ENCODE results near the gene ST6GALNAC2.
"Not testable (repeated sequence)": the region's sequence is repeated elsewhere in the genome, so short reads cannot be mapped to it uniquely, and the experiment has no call there.

Gene ST6GALNAC2

DNA sequence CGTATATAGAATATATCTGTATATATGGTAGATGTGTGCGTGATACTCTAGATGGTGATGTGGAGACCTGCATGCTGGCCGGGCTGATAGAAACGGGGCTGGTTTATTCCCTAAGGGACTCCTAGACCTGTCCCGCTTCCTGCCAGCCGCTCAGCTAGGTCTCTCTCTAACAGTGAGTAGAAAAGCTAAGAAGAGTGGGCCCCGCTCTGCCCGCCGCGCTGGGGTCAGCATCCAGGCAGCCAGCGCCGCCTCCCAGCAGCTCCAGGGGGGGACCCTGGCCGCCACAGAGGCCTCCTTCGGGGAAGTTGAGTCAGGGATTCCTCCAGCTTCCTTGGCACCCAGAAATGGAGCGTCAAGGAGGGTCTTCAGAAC is 57.5 kb downstream of the ST6GALNAC2 start:
- H3K9ac ChIP-seq (ENCODE audit: low read depth, low read length) = peak overlapping the region; percentile 78
- no peak overlapping the region for H3K4me3 ChIP-seq (ENCODE audit: low read length)
- no peaks in the 10 kb centered on the region for H3K9me3 ChIP-seq (replicated peaks; ENCODE audit: low read length)
- peaks cover 55% of the 10 kb centered on the region for H3K4me1 ChIP-seq (ENCODE audit: control insufficient read depth, insufficient read depth, low read length)
- H3K27me3 ChIP-seq (ENCODE audit: control insufficient read depth, insufficient read depth, low read length) = no peaks in the 10 kb centered on the region
- no peaks in the 10 kb centered on the region for H3K36me3 ChIP-seq (ENCODE audit: insufficient read depth, low read length)
- peak overlapping the region; percentile 65 for H3K4me2 ChIP-seq (ENCODE audit: low read length)

DNA sequence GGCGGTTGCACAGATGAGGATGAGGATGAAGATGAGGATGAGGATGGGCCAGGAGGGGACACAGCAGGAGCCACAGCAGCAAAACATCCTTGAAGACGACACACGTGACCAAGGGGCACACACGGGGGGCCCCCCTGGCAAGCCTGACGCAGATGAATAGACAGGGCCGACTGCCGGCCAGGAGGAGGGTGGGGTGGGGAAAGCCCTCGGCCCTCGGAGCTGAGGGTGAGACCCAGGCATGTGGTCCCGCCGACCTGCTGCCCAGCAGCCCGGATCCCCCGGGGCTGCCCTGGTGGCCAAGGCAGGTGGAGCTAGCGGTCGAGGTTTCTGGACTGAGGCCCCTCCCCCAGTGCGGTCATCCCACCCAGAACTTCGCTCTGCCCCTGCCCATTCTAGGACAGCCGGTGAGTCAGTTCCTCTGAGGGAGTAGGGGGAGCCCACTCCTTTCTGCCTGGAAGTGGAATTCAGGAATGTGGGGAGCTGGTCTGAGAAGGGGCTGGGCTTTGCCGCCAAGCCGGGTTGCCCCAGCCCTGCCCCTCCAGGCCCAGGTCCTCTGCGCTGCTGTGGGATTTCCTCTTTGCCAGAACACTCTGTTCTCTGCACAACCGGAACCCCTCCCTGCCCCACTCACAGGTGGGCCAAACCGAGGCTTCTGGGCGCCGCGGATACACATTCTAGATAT is 58.1 kb downstream of the ST6GALNAC2 start:
- peaks cover 59% of the 10 kb centered on the region for H3K4me1 ChIP-seq (ENCODE audit: control insufficient read depth, insufficient read depth, low read length)
- peak overlapping the region; percentile 78 for H3K9ac ChIP-seq (ENCODE audit: low read depth, low read length)
- peak overlapping the region; percentile 65 for H3K4me2 ChIP-seq (ENCODE audit: low read length)
- no peaks in the 10 kb centered on the region for H3K9me3 ChIP-seq (replicated peaks; ENCODE audit: low read length)
- H3K4me3 ChIP-seq (ENCODE audit: low read length) = no peak overlapping the region
- H3K27me3 ChIP-seq (ENCODE audit: control insufficient read depth, insufficient read depth, low read length) = no peaks in the 10 kb centered on the region
- H3K36me3 ChIP-seq (ENCODE audit: insufficient read depth, low read length) = no peaks in the 10 kb centered on the region

DNA sequence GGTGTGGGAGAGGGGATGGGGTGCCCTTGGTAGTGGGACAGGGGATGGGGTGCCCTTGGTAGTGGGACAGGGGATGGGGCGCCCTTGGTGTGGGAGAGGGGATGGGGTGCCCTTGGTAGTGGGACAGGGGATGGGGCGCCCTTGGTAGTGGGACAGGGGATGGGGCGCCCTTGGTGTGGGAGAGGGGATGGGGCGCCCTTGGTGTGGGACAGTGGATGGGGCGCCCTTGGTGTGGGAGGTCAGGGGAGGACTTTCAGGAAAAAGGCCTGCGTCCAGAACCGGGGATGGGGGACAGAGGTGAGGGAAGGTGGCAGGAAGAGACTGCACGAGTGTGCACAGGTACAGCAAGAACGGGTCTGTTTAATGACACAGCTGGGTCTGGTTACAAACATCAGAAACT is 58.6 kb downstream of the ST6GALNAC2 start:
- not testable (repeated sequence) for H3K9ac ChIP-seq (ENCODE audit: low read depth, low read length); H3K9me3 ChIP-seq (replicated peaks; ENCODE audit: low read length)
- peaks cover 59% of the 10 kb centered on the region for H3K4me1 ChIP-seq (ENCODE audit: control insufficient read depth, insufficient read depth, low read length)

DNA sequence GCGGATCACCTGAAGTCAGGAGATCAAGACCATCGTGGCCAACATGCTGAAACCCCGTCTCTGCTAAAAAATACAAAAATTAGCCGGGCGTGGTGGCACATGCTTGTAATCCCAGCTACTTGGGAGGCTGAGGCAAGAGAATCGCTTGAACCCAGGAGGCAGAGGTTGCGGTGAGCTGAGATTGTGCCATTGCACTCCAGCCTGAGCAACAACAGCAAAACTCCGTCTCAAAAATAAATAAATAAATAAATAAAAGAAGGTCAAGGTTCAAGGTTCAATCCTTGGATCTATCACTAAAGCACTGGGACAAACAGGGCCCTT is 60.2 kb downstream of the ST6GALNAC2 start:
- peaks cover 49% of the 10 kb centered on the region for H3K4me1 ChIP-seq (ENCODE audit: control insufficient read depth, insufficient read depth, low read length)
- H3K9ac ChIP-seq (ENCODE audit: low read depth, low read length); H3K9me3 ChIP-seq (replicated peaks; ENCODE audit: low read length); H3K27me3 ChIP-seq (ENCODE audit: control insufficient read depth, insufficient read depth, low read length); H3K36me3 ChIP-seq (ENCODE audit: insufficient read depth, low read length); H3K4me3 ChIP-seq (ENCODE audit: low read length); H3K4me2 ChIP-seq (ENCODE audit: low read length): not testable (repeated sequence)

More for the DNA sequence above, 58.6 kb downstream of the ST6GALNAC2 start:
- peak overlapping the region; percentile 65 for H3K4me2 ChIP-seq (ENCODE audit: low read length)
- H3K27me3 ChIP-seq (ENCODE audit: control insufficient read depth, insufficient read depth, low read length); H3K36me3 ChIP-seq (ENCODE audit: insufficient read depth, low read length); H3K4me3 ChIP-seq (ENCODE audit: low read length): not testable (repeated sequence)

DNA sequence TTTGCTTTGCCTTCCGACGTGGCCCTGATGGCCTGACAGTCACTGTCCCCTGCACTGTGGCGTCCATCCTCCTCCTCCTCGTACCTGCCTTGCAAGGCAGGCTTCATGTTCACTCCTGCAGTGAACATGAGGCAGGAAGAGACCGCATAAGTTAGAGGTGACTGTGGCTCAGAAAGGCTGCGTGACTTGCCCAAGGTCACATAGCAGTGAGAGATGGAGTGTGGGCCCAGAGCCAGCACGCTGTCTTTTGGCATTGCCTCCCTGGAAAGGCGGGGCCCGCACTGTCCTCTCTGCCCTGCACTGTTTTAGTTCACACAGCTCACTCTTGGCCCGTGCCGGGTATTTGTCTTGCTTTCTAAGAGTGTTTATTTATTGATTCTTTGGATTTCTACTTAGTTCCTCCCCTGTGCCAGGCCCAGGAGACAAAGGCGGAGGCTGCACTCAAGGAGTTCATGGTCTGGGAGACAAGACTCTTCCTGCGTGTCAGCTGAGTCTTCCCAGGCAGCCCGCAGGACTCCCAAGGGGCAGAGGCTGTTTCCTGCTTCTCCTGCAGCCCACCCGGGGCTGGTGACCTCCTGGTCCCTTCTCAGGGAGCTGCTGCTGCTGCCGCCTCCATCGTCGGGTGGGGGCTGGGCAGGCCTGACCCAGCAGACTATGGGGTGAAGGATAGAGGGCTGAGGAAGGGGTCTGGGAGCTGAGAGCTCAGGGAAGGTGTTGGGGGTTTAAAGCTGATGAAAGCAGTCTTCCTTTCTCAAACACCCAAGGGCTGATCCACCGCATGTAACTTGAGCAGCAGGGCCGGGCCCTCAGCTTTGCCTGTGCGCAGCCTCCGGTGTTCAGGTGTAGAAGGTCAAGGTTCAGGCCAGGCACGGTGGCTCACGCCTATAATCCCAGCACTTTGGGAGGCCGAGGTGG is 60.8 kb downstream of the ST6GALNAC2 start:
- Histone ChIP-seq H3K9me3 (replicated peaks; ENCODE audit: low read length) (no peaks in the 10 kb centered on the region), H3K4me3 (ENCODE audit: low read length) (no peak overlapping the region), H3K4me2 (ENCODE audit: low read length) (peak overlapping the region; percentile 21), H3K9ac (ENCODE audit: low read depth, low read length) (peak overlapping the region; percentile 23), H3K27me3 (ENCODE audit: control insufficient read depth, insufficient read depth, low read length) (no peaks in the 10 kb centered on the region), H3K36me3 (ENCODE audit: insufficient read depth, low read length) (no peaks in the 10 kb centered on the region), H3K4me1 (ENCODE audit: control insufficient read depth, insufficient read depth, low read length) (peaks cover 43% of the 10 kb centered on the region)

- Histone ChIP-seq H3K4me2 (ENCODE audit: low read length) (peak overlapping the region; percentile 73), H3K9me3 (replicated peaks; ENCODE audit: low read length) (no peaks in the 10 kb centered on the region), H3K4me1 (ENCODE audit: control insufficient read depth, insufficient read depth, low read length) (peaks cover 28% of the 10 kb centered on the region), H3K4me3 (ENCODE audit: low read length) (peak overlapping the region; percentile 34), H3K9ac (ENCODE audit: low read depth, low read length) (no peak overlapping the region), H3K36me3 (ENCODE audit: insufficient read depth, low read length) (no peaks in the 10 kb centered on the region), H3K27me3 (ENCODE audit: control insufficient read depth, insufficient read depth, low read length) (no peaks in the 10 kb centered on the region)
Observed at GRCh38 chr17:76523084-76524037, 62.3 kb downstream of the ST6GALNAC2 start.

DNA sequence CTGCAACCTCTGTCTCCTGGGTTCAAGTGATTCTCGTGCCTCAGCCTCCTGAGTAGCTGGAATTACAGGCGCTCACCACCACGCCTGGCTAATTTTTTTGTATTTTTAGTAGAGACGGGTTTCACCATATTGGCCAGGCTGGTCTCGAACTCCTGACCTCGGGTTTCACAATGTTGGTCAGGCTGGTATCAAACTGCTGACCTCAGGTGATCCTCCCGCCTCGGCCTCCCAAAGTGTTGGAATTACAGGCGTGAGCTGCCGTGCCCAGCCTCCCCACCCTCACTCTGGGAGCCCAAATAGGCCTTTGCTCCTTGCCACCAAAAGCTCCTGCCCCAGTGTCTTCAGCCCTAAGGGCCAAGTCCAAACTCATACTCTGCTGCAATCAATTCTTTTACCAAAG is 64.0 kb downstream of the ST6GALNAC2 start:
- H3K9ac ChIP-seq (ENCODE audit: low read depth, low read length) = not testable (repeated sequence)

GRCh38 chr17:76521262-76521661 is 64.4 kb downstream of the ST6GALNAC2 start:
- no peak overlapping the region for H3K9ac ChIP-seq (ENCODE audit: low read depth, low read length)
- no peak overlapping the region for H3K4me2 ChIP-seq (ENCODE audit: low read length)
- H3K27me3 ChIP-seq (ENCODE audit: control insufficient read depth, insufficient read depth, low read length) = no peaks in the 10 kb centered on the region
- H3K4me3 ChIP-seq (ENCODE audit: low read length) = no peak overlapping the region
- no peaks in the 10 kb centered on the region for H3K36me3 ChIP-seq (ENCODE audit: insufficient read depth, low read length)
- H3K4me1 ChIP-seq (ENCODE audit: control insufficient read depth, insufficient read depth, low read length) = peaks cover 15% of the 10 kb centered on the region
- H3K9me3 ChIP-seq (replicated peaks; ENCODE audit: low read length) = no peaks in the 10 kb centered on the region

More for the DNA sequence above, 64.0 kb downstream of the ST6GALNAC2 start:
- H3K27me3 ChIP-seq (ENCODE audit: control insufficient read depth, insufficient read depth, low read length); H3K4me3 ChIP-seq (ENCODE audit: low read length); H3K36me3 ChIP-seq (ENCODE audit: insufficient read depth, low read length); H3K9me3 ChIP-seq (replicated peaks; ENCODE audit: low read length); H3K4me2 ChIP-seq (ENCODE audit: low read length): not testable (repeated sequence)
- H3K4me1 ChIP-seq (ENCODE audit: control insufficient read depth, insufficient read depth, low read length) = peaks cover 15% of the 10 kb centered on the region

DNA sequence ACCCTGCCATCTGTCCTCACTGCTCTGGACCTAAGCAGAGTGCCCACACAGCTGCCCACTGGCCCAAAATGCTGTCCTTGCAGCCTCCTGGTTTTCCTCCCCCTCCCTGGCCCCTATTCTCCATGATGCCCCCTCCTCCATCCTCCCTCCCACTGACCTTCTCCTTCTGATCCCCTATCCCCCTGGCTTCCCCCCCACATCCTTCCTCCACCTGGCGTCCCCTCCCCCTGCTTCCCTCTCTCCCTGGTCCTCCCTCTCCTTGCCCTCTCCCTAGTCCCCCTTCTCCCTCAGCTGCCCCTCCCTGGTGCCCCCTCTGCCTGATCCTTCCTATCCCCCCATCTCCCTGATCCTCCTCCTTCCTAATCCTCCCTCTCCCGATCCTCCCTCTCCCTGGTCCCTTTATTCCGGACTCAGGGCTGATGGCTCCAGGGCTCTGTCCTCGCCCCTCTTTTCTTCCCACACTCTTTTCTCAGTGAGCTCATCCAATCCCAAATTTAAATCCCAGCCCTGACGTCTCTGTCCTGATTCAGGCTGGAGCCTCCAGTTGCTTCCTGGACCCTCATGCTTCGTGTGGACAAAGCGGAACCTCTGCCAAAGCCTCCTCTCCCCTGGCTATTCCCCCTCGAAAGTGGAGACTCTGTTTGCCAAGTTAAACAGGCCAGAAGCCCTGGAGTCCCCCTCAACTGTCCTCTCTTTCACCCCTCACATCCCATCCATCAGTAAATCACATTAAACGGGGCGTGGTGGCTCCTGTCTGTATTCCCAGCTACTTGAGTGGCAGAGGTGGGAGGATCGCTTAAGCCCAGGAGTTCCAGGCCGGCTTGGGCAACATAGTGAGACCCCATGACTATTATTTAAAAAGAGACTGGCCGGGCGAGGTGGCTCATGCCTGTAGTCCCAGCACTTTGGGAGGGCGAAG is 66.4 kb downstream of the ST6GALNAC2 start:
- Histone ChIP-seq H3K36me3 (ENCODE audit: insufficient read depth, low read length) (no peaks in the 10 kb centered on the region), H3K27me3 (ENCODE audit: control insufficient read depth, insufficient read depth, low read length) (no peaks in the 10 kb centered on the region), H3K4me2 (ENCODE audit: low read length) (no peak overlapping the region), H3K9me3 (replicated peaks; ENCODE audit: low read length) (no peaks in the 10 kb centered on the region), H3K4me1 (ENCODE audit: control insufficient read depth, insufficient read depth, low read length) (peaks cover 19% of the 10 kb centered on the region), H3K9ac (ENCODE audit: low read depth, low read length) (no peak overlapping the region), H3K4me3 (ENCODE audit: low read length) (no peak overlapping the region)

DNA sequence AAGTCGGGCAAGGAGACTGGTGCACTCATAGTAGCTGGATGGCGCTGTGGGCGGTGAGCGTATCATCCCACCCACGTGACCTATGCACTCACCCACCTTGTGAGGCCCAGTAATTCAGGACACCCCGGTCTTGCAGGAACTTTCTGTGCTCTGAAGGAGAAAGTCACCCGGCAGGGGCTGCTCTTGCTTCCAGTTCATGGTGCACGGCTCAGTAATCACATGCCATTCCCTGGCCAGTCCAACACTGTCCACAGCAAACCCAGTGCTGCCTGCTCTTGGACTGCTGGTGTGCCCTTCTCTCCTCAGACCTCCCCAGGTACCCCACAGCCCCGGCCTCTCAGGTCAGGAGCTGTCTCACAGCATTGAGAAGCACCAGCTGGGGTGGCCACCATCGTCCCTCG is 68.0 kb downstream of the ST6GALNAC2 start:
- Histone ChIP-seq H3K9me3 (replicated peaks; ENCODE audit: low read length) (no peaks in the 10 kb centered on the region), H3K36me3 (ENCODE audit: insufficient read depth, low read length) (no peaks in the 10 kb centered on the region), H3K9ac (ENCODE audit: low read depth, low read length) (no peak overlapping the region), H3K4me1 (ENCODE audit: control insufficient read depth, insufficient read depth, low read length) (peaks cover 15% of the 10 kb centered on the region), H3K27me3 (ENCODE audit: control insufficient read depth, insufficient read depth, low read length) (no peaks in the 10 kb centered on the region), H3K4me3 (ENCODE audit: low read length) (no peak overlapping the region), H3K4me2 (ENCODE audit: low read length) (no peak overlapping the region)
